ENCODE results near the gene CUX1. TPM values are rescaled to one million over a fixed set of nuclear protein-coding genes. Genes with fewer than 3 reads are reported as not detected.

CUX1 gene
- total and polyA plus RNA-seq, 2 donors (not counting 1 experiment from before 2014, with no cell fraction given), result 10.8 to 86.5 TPM

DNA sequence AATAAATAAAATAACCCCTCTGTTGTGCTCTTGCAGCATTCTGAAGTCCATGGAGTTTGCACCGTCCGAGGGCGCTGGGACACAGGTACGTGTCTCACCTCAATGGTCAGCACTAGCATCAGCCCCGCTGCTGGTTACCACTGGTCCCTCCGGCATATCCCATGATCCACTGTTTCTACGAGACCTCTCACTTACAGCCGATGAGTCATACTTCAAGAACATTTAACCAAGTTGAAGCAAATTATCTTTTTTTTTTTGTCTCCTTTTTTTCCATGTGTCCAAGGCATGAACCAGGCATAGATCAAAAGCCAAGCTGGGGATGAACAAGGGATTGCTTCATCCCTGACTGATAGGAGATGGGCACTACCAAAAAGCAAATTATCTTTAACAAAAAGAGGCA is 376.4 kb downstream of the CUX1 start:
- Histone ChIP-seq H2AFZ (ENCODE audit: insufficient read depth, low read depth, low read length, poor library complexity, severe bottlenecking) (no peak overlapping the region), H3K9ac (ENCODE audit: low read length) (no peak overlapping the region), H3K79me2 (ENCODE audit: control insufficient read depth, insufficient read depth, low read length) (no peaks in the 10 kb centered on the region), H3K27ac (ENCODE audit: low read length in 2 of 2) (no peak overlapping the region), H3K36me3 (replicated peaks in 1 of 2; ENCODE audit: control extremely low read depth in 1 of 2, control insufficient read depth in 1 of 2, extremely low read depth in 1 of 2, insufficient read depth in 2 of 2, low read length in 1 of 2) (peaks cover 1 to 68% of the 10 kb centered on the region in 2 experiments), H3K4me1 (ENCODE audit: control insufficient read depth in 2 of 2, insufficient read depth in 2 of 2, low read length in 2 of 2) (no peaks in the 10 kb centered on the region), H3K9me3 (ENCODE audit: control extremely low read depth in 1 of 3, control insufficient read depth in 2 of 3, insufficient read depth in 1 of 3, low read length in 2 of 3) (no peaks in the 10 kb centered on the region), H4K20me1 (ENCODE audit: control insufficient read depth, insufficient read depth, low read length, poor library complexity, severe bottlenecking) (no peaks in the 10 kb centered on the region), H3K27me3 (replicated peaks in 1 of 4; ENCODE audit: control extremely low read depth in 1 of 4, control insufficient read depth in 3 of 4, insufficient read depth in 4 of 4, low read length in 3 of 4) (no peaks in the 10 kb centered on the region), H3K4me3 (ENCODE audit: control extremely low read depth in 1 of 5, extremely low read depth in 1 of 5, insufficient read depth in 1 of 5, low read depth in 2 of 5, low read length in 4 of 5) (no peak overlapping the region), H3K4me2 (replicated peaks; ENCODE audit: low read depth, low read length, poor library complexity, severe bottlenecking) (no peak overlapping the region)
- ChIA-PET POLR2A (no interaction called here), CTCF (interaction anchor here (0.9 kb wide), 1 partner anchor 37 kb away, joined by 3 read pairs; no protein-coding TSS in a partner anchor)
- H3K9me3 Mint-ChIP-seq (ENCODE audit: insufficient read depth), result no peaks in the 10 kb centered on the region
- DNase-seq (no peak), ATAC-seq (ENCODE audit: low read depth) (no peak)
- H3K4me3 Mint-ChIP-seq, result no peak overlapping the region
- H3K27ac Mint-ChIP-seq, result no peak overlapping the region
- intact Hi-C loops (cut with micrococcal nuclease), result loop anchor here (1.0 kb wide), 1 partner anchor 14 kb away; no protein-coding TSS in a partner anchor
- 90% methylated on average over 8 of the region's 8 CpGs for WGBS (ENCODE audit: insufficient coverage)
- TF ChIP-seq, protein P1, sequence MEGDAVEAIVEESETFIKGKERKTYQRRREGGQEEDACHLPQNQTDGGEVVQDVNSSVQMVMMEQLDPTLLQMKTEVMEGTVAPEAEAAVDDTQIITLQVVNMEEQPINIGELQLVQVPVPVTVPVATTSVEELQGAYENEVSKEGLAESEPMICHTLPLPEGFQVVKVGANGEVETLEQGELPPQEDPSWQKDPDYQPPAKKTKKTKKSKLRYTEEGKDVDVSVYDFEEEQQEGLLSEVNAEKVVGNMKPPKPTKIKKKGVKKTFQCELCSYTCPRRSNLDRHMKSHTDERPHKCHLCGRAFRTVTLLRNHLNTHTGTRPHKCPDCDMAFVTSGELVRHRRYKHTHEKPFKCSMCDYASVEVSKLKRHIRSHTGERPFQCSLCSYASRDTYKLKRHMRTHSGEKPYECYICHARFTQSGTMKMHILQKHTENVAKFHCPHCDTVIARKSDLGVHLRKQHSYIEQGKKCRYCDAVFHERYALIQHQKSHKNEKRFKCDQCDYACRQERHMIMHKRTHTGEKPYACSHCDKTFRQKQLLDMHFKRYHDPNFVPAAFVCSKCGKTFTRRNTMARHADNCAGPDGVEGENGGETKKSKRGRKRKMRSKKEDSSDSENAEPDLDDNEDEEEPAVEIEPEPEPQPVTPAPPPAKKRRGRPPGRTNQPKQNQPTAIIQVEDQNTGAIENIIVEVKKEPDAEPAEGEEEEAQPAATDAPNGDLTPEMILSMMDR (IDR thresholded peaks at IDR 0.05), result no peak
- no peak for TF ChIP-seq EZH2 (IDR thresholded peaks at IDR 0.05; ENCODE audit: borderline replicate concordance, insufficient read depth, low read depth, low read length, poor library complexity, severe bottlenecking)
- no peaks in the 10 kb centered on the region for H3K27me3 Mint-ChIP-seq
- H3K4me1 Mint-ChIP-seq, result no peaks in the 10 kb centered on the region

GRCh38 chr7:102195361-102195760 is 377.9 kb downstream of the CUX1 start:
- H3K27ac Mint-ChIP-seq, result no peak overlapping the region
- H3K27me3 Mint-ChIP-seq, result no peaks in the 10 kb centered on the region
- H3K9ac ChIP-seq (ENCODE audit: low read length), result no peak overlapping the region
- no peak overlapping the region for H2AFZ ChIP-seq (ENCODE audit: insufficient read depth, low read depth, low read length, poor library complexity, severe bottlenecking)
- H4K20me1 ChIP-seq (ENCODE audit: control insufficient read depth, insufficient read depth, low read length, poor library complexity, severe bottlenecking), result no peaks in the 10 kb centered on the region
- H3K4me3 Mint-ChIP-seq, result no peak overlapping the region
- H3K9me3 Mint-ChIP-seq (ENCODE audit: insufficient read depth), result no peaks in the 10 kb centered on the region
- H3K4me2 ChIP-seq (replicated peaks; ENCODE audit: low read depth, low read length, poor library complexity, severe bottlenecking), result no peak overlapping the region
- no peak for DNase-seq
- intact Hi-C loops (cut with micrococcal nuclease), result no loop called here
- H3K36me3 ChIP-seq (replicated peaks in 1 of 2; ENCODE audit: control extremely low read depth in 1 of 2, control insufficient read depth in 1 of 2, extremely low read depth in 1 of 2, insufficient read depth in 2 of 2, low read length in 1 of 2), result peaks cover 1 to 59% of the 10 kb centered on the region in 2 experiments
- H3K4me3 ChIP-seq (ENCODE audit: control extremely low read depth in 1 of 5, extremely low read depth in 1 of 5, insufficient read depth in 1 of 5, low read depth in 2 of 5, low read length in 4 of 5), result no peak overlapping the region
- H3K27ac ChIP-seq (ENCODE audit: low read length in 2 of 2), result no peak overlapping the region
- ChIA-PET CTCF (interaction anchor here (0.6 kb wide), 1 partner anchor 183 kb away, joined by 3 read pairs; no protein-coding TSS in a partner anchor), POLR2A (interaction anchor here (0.7 kb wide), 1 partner anchor 348 kb away, joined by 6 read pairs; no protein-coding TSS in a partner anchor)
- H3K9me3 ChIP-seq (ENCODE audit: control extremely low read depth in 1 of 3, control insufficient read depth in 2 of 3, insufficient read depth in 1 of 3, low read length in 2 of 3), result no peaks in the 10 kb centered on the region
- H3K4me1 ChIP-seq (ENCODE audit: control insufficient read depth in 2 of 2, insufficient read depth in 2 of 2, low read length in 2 of 2), result no peaks in the 10 kb centered on the region
- no peaks in the 10 kb centered on the region for H3K27me3 ChIP-seq (replicated peaks in 1 of 4; ENCODE audit: control extremely low read depth in 1 of 4, control insufficient read depth in 3 of 4, insufficient read depth in 4 of 4, low read length in 3 of 4)
- no peaks in the 10 kb centered on the region for H3K4me1 Mint-ChIP-seq
- 97% methylated on average over 34 of the region's 34 CpGs for WGBS (ENCODE audit: insufficient coverage)
- no peaks in the 10 kb centered on the region for H3K79me2 ChIP-seq (ENCODE audit: control insufficient read depth, insufficient read depth, low read length)
- no peak for ATAC-seq (ENCODE audit: low read depth)
- TF ChIP-seq EZH2 (IDR thresholded peaks at IDR 0.05; ENCODE audit: borderline replicate concordance, insufficient read depth, low read depth, low read length, poor library complexity, severe bottlenecking), result no peak
- TF ChIP-seq, protein P1 (IDR thresholded peaks at IDR 0.05), result no peak
